Transverse colon (tissue), 3 donors: ENCODE results near the gene LDLRAD4.
A peak's percentile ranks its signal among the peaks of the same experiment; 100 is the strongest.

Experiments
- POLR2A ChIP-seq: fragments of 450-650 bp; IDR thresholded peaks from one replicate; pipeline ENCODE4 v1.6.1; 2016; ENCODE audit warnings: antibody characterized with exemption, mild to moderate bottlenecking, moderate library complexity
- TF ChIP-seq, protein P1 (sequence below), 5 experiments: fragments of 200-600 bp in 3 of 5; fragments of 450-650 bp in 2 of 5; sonication (generic) in 3 of 5; IDR thresholded peaks; 1 replicate in 2 of 5; 2 replicates in 3 of 5; pipeline ENCODE4 v1.5.1; 2016 to 2017; ENCODE audit warnings: antibody characterized with exemption in 5 of 5, inconsistent platforms in 3 of 5, mild to moderate bottlenecking in 2 of 5, moderate library complexity in 1 of 5

DNA sequence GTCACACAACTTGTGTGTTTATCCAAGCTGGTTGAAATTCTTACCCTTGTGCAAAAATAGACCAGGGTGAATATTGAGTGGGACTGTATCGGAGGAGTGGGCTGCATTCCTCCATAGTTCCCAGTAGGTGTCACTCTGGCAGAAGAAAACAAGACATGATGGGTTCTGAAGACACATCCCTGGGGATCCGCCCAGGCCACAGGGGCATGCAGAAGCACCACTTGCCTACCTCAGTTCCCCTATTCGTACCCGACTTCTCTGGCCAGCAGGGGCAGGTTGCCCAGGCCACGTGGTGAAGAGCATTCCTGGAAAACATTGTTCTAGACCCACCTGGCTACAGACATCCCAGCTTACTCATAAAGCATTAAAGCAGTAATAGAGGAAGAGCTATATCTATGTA lies 339.6 kb downstream of the LDLRAD4 start:
- no peak for TF ChIP-seq POLR2A
- TF ChIP-seq, protein P1, sequence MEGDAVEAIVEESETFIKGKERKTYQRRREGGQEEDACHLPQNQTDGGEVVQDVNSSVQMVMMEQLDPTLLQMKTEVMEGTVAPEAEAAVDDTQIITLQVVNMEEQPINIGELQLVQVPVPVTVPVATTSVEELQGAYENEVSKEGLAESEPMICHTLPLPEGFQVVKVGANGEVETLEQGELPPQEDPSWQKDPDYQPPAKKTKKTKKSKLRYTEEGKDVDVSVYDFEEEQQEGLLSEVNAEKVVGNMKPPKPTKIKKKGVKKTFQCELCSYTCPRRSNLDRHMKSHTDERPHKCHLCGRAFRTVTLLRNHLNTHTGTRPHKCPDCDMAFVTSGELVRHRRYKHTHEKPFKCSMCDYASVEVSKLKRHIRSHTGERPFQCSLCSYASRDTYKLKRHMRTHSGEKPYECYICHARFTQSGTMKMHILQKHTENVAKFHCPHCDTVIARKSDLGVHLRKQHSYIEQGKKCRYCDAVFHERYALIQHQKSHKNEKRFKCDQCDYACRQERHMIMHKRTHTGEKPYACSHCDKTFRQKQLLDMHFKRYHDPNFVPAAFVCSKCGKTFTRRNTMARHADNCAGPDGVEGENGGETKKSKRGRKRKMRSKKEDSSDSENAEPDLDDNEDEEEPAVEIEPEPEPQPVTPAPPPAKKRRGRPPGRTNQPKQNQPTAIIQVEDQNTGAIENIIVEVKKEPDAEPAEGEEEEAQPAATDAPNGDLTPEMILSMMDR (IDR thresholded peaks at IDR 0.05), result peak; percentile 37 to 59 (median 46)
